SK-N-SH (cell line): Measurements from ENCODE around the gene LTB4R. TPM values are rescaled to one million over a fixed set of nuclear protein-coding genes. Genes with fewer than 3 reads are reported as not detected.

Source experiments
- CTCF ChIA-PET: fragments of 300-600, 350-600 bp; formaldehyde crosslinking; extraction: SDS; loops from one replicate; lab custom pipeline; 2021; lab: Yijun Ruan, JAX
- POLR2A ChIA-PET: fragments of 350-600 bp; sonication (Branson Sonifier 250); formaldehyde crosslinking; extraction: SDS; loops from one replicate; lab custom pipeline; 2020; ENCODE audit warnings: antibody characterized with exemption, inconsistent platforms; lab: Yijun Ruan, JAX
- DNase-seq: peaks from one replicate; pipeline ENCODE4 v3.0.0; 2012
- H2AFZ ChIP-seq: fragments of 200-600 bp; sonication (generic); 2 replicates; pipeline ENCODE4 v1.8.1; 2016; ENCODE audit warnings: antibody characterized with exemption, mild to moderate bottlenecking, low read depth
- H3F3A ChIP-seq: fragments of 200-600 bp; sonication (generic); replicated peaks from 2 replicates; pipeline ENCODE3; 2016; ENCODE audit warnings: antibody characterized with exemption, mild to moderate bottlenecking; ENCODE audit not compliant: insufficient read depth
- H3K27ac ChIP-seq, 2 experiments: fragments of 200-500 bp in 1 of 2; fragments of 200-600 bp in 1 of 2; sonication (Bioruptor generic) in 1 of 2; sonication (generic), shearing (Covaris generic) in 1 of 2; 2 replicates each; pipeline versions ENCODE4 v1.5.1 to v1.6.1; 2014 to 2016; ENCODE audit warnings: low read depth in 2 of 2, inconsistent platforms in 1 of 2, low read length in 1 of 2, mild to moderate bottlenecking in 1 of 2, mixed read lengths in 1 of 2
- H3K27me3 ChIP-seq: fragments of 200-600 bp; sonication (generic), shearing (Covaris generic); 2 replicates; pipeline ENCODE4 v1.6.1; 2016; ENCODE audit warnings: mixed run types; ENCODE audit not compliant: insufficient read depth
- H3K36me3 ChIP-seq, 2 experiments: fragments of 200-500 bp in 1 of 2; fragments of 200-600 bp in 1 of 2; sonication (Bioruptor generic) in 1 of 2; sonication (generic) in 1 of 2; replicated peaks in 1 of 2; 2 replicates each; pipeline versions ENCODE3 to v1.5.1; 2014 to 2016; ENCODE audit warnings: low read length in 1 of 2, mild to moderate bottlenecking in 1 of 2; ENCODE audit not compliant: insufficient read depth in 2 of 2, control insufficient read depth in 1 of 2
- H3K4me1 ChIP-seq, 2 experiments: fragments of 200-500 bp in 1 of 2; fragments of 200-600 bp in 1 of 2; sonication (Bioruptor generic) in 1 of 2; sonication (generic), shearing (Covaris generic) in 1 of 2; 2 replicates each; pipeline versions ENCODE4 v1.5.1 to v1.6.1; 2014 to 2016; ENCODE audit warnings: low read depth in 1 of 2, low read length in 1 of 2, mixed run types in 1 of 2; ENCODE audit not compliant: insufficient read depth in 2 of 2, control insufficient read depth in 1 of 2
- H3K4me2 ChIP-seq: fragments of 200-600 bp; sonication (generic), shearing (Covaris generic); 2 replicates; pipeline ENCODE4 v1.6.1; 2017; ENCODE audit warnings: mixed run types
- H3K4me3 ChIP-seq, 2 experiments: fragments of 200-500 bp in 1 of 2; fragments of 200-600 bp in 1 of 2; sonication (Bioruptor generic) in 1 of 2; sonication (generic), shearing (Covaris generic) in 1 of 2; 2 replicates each; pipeline versions ENCODE4 v1.5.1 to v1.8.1; 2014 to 2016; ENCODE audit warnings: low read depth in 2 of 2, inconsistent platforms in 1 of 2, low read length in 1 of 2, mild to moderate bottlenecking in 1 of 2, mixed read lengths in 1 of 2, moderate library complexity in 1 of 2
- H3K79me2 ChIP-seq: fragments of 200-600 bp; sonication (generic); 2 replicates; pipeline ENCODE4 v1.8.1; 2017; ENCODE audit warnings: mild to moderate bottlenecking; ENCODE audit not compliant: insufficient read depth
- H3K9ac ChIP-seq: fragments of 200-600 bp; sonication (generic); 2 replicates; pipeline ENCODE4 v1.6.1; 2017; ENCODE audit warnings: mixed run types
- H3K9me2 ChIP-seq: fragments of 200-600 bp; sonication (generic); 2 replicates; pipeline ENCODE4 v1.6.1; 2017; ENCODE audit warnings: mixed run types
- H3K9me3 ChIP-seq: fragments of 200-600 bp; sonication (generic); 2 replicates; pipeline ENCODE4 v1.6.1; 2017; ENCODE audit warnings: mixed run types, mild to moderate bottlenecking, moderate library complexity
- H4K20me1 ChIP-seq: fragments of 200-600 bp; sonication (generic); 2 replicates; pipeline ENCODE4 v1.6.1; 2017; ENCODE audit warnings: mild to moderate bottlenecking, mixed run types; ENCODE audit not compliant: insufficient read depth
- FOSL2 ChIP-seq: IDR thresholded peaks from 2 replicates; pipeline ENCODE4 v1.4.0; 2012; ENCODE audit warnings: low read depth, mild to moderate bottlenecking, moderate library complexity, borderline replicate concordance
- FOXJ3 ChIP-seq: sonication (generic); formaldehyde crosslinking; IDR thresholded peaks from 2 replicates; pipeline ENCODE4 v1.5.1; 2020; ENCODE audit warnings: mild to moderate bottlenecking, missing genetic modification reagents
- FOXM1 ChIP-seq: IDR thresholded peaks from 2 replicates; pipeline ENCODE4 v1.4.0; 2012; ENCODE audit warnings: low read depth, mild to moderate bottlenecking
- GATA2 ChIP-seq: sonication (generic); formaldehyde crosslinking; IDR thresholded peaks from 2 replicates; pipeline ENCODE4 v1.5.0; 2020; ENCODE audit warnings: mild to moderate bottlenecking, missing genetic modification reagents
- IRF3 ChIP-seq: fragments of 150-350 bp; IDR thresholded peaks from 2 replicates; pipeline ENCODE4 v1.6.1; 2016; ENCODE audit warnings: mild to moderate bottlenecking, low read depth, low read length
- JUND ChIP-seq: IDR thresholded peaks from 2 replicates; pipeline ENCODE4 v1.4.0; 2012
- NFIC ChIP-seq: IDR thresholded peaks from 2 replicates; pipeline ENCODE4 v1.4.0; 2012; ENCODE audit warnings: borderline replicate concordance
- NRF1 ChIP-seq: IDR thresholded peaks from 2 replicates; pipeline ENCODE4 v1.6.1; 2012; ENCODE audit warnings: low read depth, mild to moderate bottlenecking, low read length
- REST ChIP-seq: IDR thresholded peaks from 2 replicates; pipeline ENCODE4 v1.6.1; 2012; ENCODE audit warnings: mild to moderate bottlenecking, low read depth, low read length, moderate library complexity
- RFX5 ChIP-seq: IDR thresholded peaks from 2 replicates; pipeline ENCODE4 v1.6.1; 2012; ENCODE audit warnings: mild to moderate bottlenecking, improper control_type of control experiment, low read length
- RXRA ChIP-seq: IDR thresholded peaks from 2 replicates; pipeline ENCODE4 v1.4.0; 2012; ENCODE audit warnings: low read depth, mild to moderate bottlenecking, borderline replicate concordance
- SIN3A ChIP-seq: IDR thresholded peaks from 2 replicates; pipeline ENCODE4 v1.6.1; 2012; ENCODE audit warnings: low read depth, mild to moderate bottlenecking, low read length, moderate library complexity, borderline replicate concordance
- SMC3 ChIP-seq: IDR thresholded peaks from 2 replicates; pipeline ENCODE4 v1.6.1; 2012; ENCODE audit warnings: low read depth, low read length, improper control_type of control experiment
- TAF1 ChIP-seq: IDR thresholded peaks from 2 replicates; pipeline ENCODE4 v1.6.1; 2012; ENCODE audit warnings: low read depth, mild to moderate bottlenecking, low read length, moderate library complexity, borderline replicate concordance
- TEAD4 ChIP-seq: IDR thresholded peaks from 2 replicates; pipeline ENCODE4 v1.4.0; 2012; ENCODE audit warnings: mild to moderate bottlenecking, borderline replicate concordance; ENCODE audit not compliant: insufficient read depth
- WGBS: methylation state at CpG from one replicate; pipeline ENCODE4 v1.1.6; 2017; ENCODE audit warnings: low lambda C conversion rate; 5-methylcytosine and 5-hydroxymethylcytosine counted together
- polyA plus RNA-seq, 3 experiments: library from polyadenylated mRNA; depleted of rRNA; stranded (reverse); fragments of >200 nt; gene quantifications; 2 replicates each; pipeline ENCODE4 v1.2.3, GENCODE V29; 2012
- TF ChIP-seq, protein P1 (sequence below): IDR thresholded peaks from 2 replicates; pipeline ENCODE4 v1.4.0; 2012; ENCODE audit warnings: low read depth, borderline replicate concordance
- TF ChIP-seq, protein P2 (sequence below): fragments of 200-600 bp; sonication (generic); IDR thresholded peaks from 2 replicates; pipeline ENCODE4 v1.6.1; 2017; ENCODE audit warnings: antibody characterized with exemption, mild to moderate bottlenecking, moderate library complexity
- TF ChIP-seq, protein P3 (sequence below): IDR thresholded peaks from 2 replicates; pipeline ENCODE4; 2012

The LTB4R gene
- polyA plus RNA-seq, 1 of the 3 experiments (the other 2 are of a cell fraction): 11.9 TPM

GRCh38 chr14:24335461-24336171 lies 24.3 kb downstream of the LTB4R start:
- Histone ChIP-seq H3K27me3 (peaks cover 46% of the 10 kb centered on the region), H3K9me2 (no peaks in the 10 kb centered on the region), H3K4me3 (no peak overlapping the region), H3K4me2 (no peak overlapping the region), H3K79me2 (no peaks in the 10 kb centered on the region), H2AFZ (no peak overlapping the region), H3K9ac (no peak overlapping the region), H4K20me1 (no peaks in the 10 kb centered on the region), H3K4me1 (peaks cover 0 to 21% of the 10 kb centered on the region in 2 experiments; a peak in 1 of 4 replicates), H3K9me3 (no peaks in the 10 kb centered on the region), H3F3A (no peaks in the 10 kb centered on the region), H3K27ac (no peak overlapping the region), H3K36me3 (no peaks in the 10 kb centered on the region)
- peak; percentile 32 for DNase-seq
- 86% methylated on average over 8 of the region's 12 CpGs for WGBS
- TF ChIP-seq, protein P1, sequence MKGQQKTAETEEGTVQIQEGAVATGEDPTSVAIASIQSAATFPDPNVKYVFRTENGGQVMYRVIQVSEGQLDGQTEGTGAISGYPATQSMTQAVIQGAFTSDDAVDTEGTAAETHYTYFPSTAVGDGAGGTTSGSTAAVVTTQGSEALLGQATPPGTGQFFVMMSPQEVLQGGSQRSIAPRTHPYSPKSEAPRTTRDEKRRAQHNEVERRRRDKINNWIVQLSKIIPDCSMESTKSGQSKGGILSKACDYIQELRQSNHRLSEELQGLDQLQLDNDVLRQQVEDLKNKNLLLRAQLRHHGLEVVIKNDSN: no peak
- TF ChIP-seq FOSL2 (no peak), RXRA (no peak), FOXM1 (no peak), IRF3 (no peak), JUND (no peak), NRF1 (no peak), TEAD4 (no peak), FOXJ3 (CRISPR knock-in tag) (no peak), TAF1 (no peak), NFIC (no peak)
- TF ChIP-seq, protein P2, sequence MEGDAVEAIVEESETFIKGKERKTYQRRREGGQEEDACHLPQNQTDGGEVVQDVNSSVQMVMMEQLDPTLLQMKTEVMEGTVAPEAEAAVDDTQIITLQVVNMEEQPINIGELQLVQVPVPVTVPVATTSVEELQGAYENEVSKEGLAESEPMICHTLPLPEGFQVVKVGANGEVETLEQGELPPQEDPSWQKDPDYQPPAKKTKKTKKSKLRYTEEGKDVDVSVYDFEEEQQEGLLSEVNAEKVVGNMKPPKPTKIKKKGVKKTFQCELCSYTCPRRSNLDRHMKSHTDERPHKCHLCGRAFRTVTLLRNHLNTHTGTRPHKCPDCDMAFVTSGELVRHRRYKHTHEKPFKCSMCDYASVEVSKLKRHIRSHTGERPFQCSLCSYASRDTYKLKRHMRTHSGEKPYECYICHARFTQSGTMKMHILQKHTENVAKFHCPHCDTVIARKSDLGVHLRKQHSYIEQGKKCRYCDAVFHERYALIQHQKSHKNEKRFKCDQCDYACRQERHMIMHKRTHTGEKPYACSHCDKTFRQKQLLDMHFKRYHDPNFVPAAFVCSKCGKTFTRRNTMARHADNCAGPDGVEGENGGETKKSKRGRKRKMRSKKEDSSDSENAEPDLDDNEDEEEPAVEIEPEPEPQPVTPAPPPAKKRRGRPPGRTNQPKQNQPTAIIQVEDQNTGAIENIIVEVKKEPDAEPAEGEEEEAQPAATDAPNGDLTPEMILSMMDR: no peak
- ChIA-PET POLR2A (interaction anchor here (1.5 kb wide), 1 partner anchor 96 kb away, joined by 4 read pairs; no protein-coding TSS in a partner anchor), CTCF (interaction anchor here (1.4 to 12.7 kb wide), 6 partner anchors 10 to 102 kb away, joined by 4 to 445 read pairs (median 44); partner anchors contain the start of genes CBLN3, CIDEB, KHNYN and SDR39U1)

GRCh38 chr14:24337144-24337823 lies 26.0 kb downstream of the LTB4R start:
- Histone ChIP-seq H3F3A (no peaks in the 10 kb centered on the region), H3K27me3 (peaks cover 60% of the 10 kb centered on the region), H3K9me3 (no peaks in the 10 kb centered on the region), H3K4me3 (no peak overlapping the region), H3K4me1 (peaks cover 0 to 14% of the 10 kb centered on the region in 2 experiments; a peak in 1 of 4 replicates), H3K4me2 (no peak overlapping the region), H3K9ac (no peak overlapping the region), H3K79me2 (no peaks in the 10 kb centered on the region), H2AFZ (no peak overlapping the region), H3K27ac (no peak overlapping the region), H3K9me2 (no peaks in the 10 kb centered on the region), H3K36me3 (no peaks in the 10 kb centered on the region), H4K20me1 (no peaks in the 10 kb centered on the region)
- POLR2A ChIA-PET: no interaction called here
- CTCF ChIA-PET: interaction anchor here (0.6 to 12.7 kb wide), 10 partner anchors 8 to 384 kb away, joined by 3 to 445 read pairs (median 4); partner anchors contain the start of genes CBLN3, CIDEB, KHNYN and SDR39U1
- DNase-seq: no peak
- WGBS: 38% methylated on average over 7 of the region's 7 CpGs
- TF ChIP-seq SIN3A (no peak), RFX5 (no peak), SMC3 (no peak), FOXM1 (no peak), NRF1 (no peak), REST (no peak), GATA2 (CRISPR knock-in tag) (no peak)
- TF ChIP-seq, protein P3, sequence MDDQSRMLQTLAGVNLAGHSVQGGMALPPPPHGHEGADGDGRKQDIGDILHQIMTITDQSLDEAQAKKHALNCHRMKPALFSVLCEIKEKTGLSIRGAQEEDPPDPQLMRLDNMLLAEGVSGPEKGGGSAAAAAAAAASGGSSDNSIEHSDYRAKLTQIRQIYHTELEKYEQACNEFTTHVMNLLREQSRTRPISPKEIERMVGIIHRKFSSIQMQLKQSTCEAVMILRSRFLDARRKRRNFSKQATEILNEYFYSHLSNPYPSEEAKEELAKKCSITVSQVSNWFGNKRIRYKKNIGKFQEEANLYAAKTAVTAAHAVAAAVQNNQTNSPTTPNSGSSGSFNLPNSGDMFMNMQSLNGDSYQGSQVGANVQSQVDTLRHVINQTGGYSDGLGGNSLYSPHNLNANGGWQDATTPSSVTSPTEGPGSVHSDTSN: no peak
